ENCODE results near the gene NCOA4.
"Not testable (repeated sequence)": the region's sequence is repeated elsewhere in the genome, so short reads cannot be mapped to it uniquely, and the experiment has no call there.

NCOA4 gene

DNA sequence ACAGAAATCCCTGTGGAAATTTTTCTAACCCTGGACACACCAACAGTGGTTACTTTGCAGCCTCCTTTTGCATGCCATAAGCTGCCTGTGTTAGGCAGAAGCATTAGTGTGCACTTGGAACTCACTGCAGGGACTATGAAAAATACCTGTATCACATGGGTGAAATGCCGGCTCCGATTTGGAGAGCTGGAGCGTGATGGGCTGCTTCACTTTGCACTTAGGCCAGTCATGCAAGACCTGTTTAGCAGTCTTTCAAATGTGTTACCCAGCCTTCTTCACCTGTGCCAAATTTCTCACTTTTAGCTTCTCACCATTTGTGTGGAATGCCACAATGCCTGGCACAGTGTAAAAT lies 11.3 kb downstream of the NCOA4 start:
- no peak for DNase-seq

GRCh38 chr10:46018453-46019176 lies 11.8 kb downstream of the NCOA4 start:
- DNase-seq, result no peak

- no peak for DNase-seq
Observed at GRCh38 chr10:46017733-46018132, 12.7 kb downstream of the NCOA4 start.

- DNase-seq, result no peak
Observed at GRCh38 chr10:46016811-46017210, 13.6 kb downstream of the NCOA4 start.

GRCh38 chr10:46016190-46016589 lies 14.2 kb downstream of the NCOA4 start:
- DNase-seq, result no peak

GRCh38 chr10:46014683-46015405 lies 15.6 kb downstream of the NCOA4 start:
- no peak for DNase-seq

- no peak for DNase-seq
Observed at GRCh38 chr10:46014206-46014605, 16.2 kb downstream of the NCOA4 start.

DNA sequence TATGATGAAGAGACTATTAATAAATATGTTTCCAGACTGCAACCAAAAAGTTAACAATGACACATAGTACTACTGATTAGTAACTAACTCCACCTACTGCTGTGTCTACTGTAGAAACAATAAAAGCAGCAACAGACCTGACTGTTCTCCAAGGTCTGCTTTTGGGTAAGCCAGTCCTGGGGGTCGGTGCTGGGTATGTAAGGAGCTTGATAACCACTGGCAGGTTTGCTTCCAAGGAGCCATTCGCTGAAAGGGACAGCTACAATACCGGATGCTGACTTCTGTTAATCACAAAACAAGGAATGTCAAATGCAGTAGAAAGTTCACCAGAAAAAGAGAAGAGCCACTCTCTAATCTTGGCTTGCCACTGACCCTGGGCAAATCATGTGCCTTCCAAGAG lies 17.7 kb downstream of the NCOA4 start:
- no peak for DNase-seq

- DNase-seq, result no peak
Observed at GRCh38 chr10:46006219-46006618, 24.2 kb downstream of the NCOA4 start.

- DNase-seq, result no peak
Observed at GRCh38 chr10:46005383-46005782, 25.0 kb downstream of the NCOA4 start.

DNA sequence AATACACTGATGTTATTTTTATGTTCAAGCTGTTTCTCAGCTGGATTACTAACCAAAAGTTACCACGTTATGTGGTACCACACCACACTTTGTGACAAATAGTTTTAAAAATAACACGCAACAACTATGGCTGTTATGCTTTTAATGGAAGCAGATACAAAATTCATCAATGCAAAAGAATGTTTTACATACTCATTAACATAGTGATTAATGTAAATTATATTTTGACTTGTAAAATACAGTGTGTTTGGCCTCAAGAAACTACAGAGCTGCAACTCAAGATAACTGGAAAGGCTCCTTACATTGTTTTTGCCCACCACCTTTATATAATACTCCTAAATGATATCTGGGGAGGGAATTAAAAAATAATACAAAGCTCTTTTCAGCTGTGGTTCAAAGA lies 25.5 kb downstream of the NCOA4 start:
- no peak for DNase-seq

DNA sequence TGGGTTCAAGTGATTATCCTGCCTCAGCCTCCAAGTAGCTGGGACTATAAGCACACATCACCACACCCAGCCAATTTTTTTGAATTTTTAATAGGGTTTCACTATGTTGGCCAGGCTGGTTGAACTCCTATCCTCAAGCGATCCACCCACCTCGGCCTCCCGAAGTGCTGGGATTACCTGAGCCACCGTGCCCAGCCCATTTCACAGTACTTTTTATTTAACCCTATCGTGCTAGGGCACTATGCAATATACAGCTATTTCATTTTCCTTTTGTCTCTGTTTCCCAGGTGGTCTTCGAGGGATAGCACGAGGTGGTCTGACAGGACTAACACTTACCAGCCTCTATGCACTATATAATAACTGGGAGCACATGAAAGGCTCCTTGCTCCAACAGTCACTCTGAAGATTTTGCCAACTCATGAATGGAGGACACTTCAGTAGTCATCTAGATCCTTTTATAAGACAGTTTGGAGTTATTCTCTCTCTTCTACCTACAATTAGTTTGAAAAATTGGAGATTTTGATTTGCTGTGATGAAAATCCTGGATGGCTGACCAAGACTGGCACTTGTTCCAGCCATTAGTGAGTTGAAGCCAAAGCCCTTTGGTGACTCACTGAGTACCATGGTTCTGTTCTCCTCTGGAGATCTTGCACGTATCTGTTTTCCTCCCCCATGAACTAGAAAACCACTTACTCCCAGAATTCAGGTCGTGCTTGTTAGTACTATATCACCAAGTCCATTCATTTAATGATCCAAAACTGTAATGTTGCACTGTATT lies 27.3 kb downstream of the NCOA4 start:
- DNase-seq, result no peak

- DNase-seq, result not testable (repeated sequence)
Observed at GRCh38 chr10:46002189-46002687, 28.2 kb downstream of the NCOA4 start.

DNA sequence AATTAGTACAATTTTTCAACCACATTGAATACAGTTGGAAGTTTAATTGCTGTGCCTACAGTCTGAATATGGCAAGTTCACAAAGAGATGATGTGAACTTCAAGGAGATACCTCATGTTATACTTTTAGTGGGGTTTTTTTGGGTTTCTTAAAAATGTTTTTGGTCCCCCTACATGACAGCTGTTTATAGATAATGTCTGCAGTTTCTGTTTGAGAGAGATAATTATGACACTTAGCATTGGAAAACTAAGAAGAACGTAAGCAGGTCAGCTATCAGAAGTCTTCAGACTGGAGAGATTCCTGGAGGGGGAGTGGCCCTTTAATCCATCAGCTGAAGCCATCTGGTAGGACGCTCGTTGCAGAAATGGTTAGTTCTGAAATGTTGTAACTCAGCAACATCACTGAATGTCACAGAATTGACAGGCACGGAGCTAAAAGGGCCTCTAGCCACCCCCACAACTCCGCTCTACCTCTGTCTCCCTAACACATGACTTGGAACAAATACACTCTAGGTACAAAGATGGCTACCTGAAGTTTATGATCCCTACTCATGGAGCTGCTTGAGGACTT lies 29.2 kb downstream of the NCOA4 start:
- DNase-seq, result no peak

- DNase-seq, result no peak
Observed at GRCh38 chr10:46000538-46000937, 29.9 kb downstream of the NCOA4 start.

DNA sequence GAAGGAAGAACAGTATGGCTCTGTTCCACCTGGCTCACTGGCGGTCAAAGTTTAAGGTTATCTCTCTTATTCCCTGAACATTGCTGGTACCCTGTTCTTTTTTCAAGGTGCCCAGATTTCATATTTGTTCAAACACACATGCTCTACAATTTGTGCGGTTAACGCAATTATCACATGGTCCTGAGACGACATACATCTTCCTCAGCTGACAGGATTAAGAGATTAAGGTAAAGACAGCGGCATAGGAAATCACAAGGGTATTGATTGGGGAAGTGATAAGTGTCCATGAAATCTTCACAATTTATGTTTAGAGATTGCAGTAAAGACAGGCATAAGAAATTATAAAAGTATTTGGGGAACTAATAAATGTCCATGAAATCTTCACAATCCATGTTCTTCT lies 30.5 kb downstream of the NCOA4 start:
- DNase-seq, result not testable (repeated sequence)

- DNase-seq, result no peak
Observed at GRCh38 chr10:45997994-45998763, 32.2 kb downstream of the NCOA4 start.

- DNase-seq, result no peak
Observed at GRCh38 chr10:45997557-45997956, 32.9 kb downstream of the NCOA4 start.

GRCh38 chr10:45985590-45985989 lies 44.8 kb downstream of the NCOA4 start:
- DNase-seq, result not testable (repeated sequence)

GRCh38 chr10:45984473-45984872 lies 46.0 kb downstream of the NCOA4 start:
- DNase-seq, result not testable (repeated sequence)

DNA sequence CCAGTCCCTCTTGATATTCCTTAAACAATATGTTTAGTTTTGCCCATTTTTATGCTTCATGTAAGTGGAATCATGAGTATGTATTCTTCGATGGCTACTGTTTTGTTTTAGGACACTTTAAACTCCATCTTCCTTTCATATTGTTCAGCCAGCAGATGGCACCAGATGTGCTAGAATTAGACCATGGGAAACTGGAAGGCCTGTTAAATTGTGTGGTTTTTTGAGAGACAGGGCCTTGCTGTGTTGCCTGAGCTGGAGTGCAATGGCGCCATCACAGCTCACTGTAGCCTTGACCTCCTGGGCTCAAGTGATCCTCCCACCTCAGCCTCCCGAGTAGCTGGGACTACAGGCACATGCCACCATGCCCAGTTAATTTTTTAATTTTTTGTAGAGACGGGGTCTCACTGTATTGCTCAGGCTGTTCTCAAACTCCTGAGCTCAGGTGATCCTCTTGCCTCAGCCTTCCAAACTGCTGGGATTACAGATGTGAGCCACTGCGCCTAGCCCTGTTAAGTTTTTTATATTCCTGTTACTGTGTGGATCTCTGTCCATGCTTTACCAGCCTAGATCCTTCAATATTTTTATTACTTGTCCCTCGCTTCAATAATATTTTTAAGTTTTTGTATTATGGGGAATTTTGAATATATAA lies 46.8 kb downstream of the NCOA4 start:
- peak; percentile 40 for DNase-seq

DNA sequence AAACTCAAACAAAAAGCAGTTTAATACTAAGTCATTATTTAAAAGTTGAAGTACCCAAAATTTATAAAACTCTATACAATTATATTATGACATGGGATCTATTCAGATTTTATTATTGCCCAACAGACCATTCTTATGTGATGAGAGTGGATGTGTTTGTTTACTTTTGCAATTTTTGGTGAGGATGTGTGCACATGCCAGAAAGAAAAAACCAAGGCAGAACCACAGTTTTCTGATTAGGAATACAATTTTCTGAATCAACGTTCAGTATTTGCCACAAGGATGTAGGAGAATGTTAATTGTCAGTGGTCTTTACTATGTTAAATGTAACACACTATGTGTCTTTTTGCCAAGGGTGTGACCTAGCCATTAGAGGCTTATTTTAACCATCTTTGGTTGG lies 49.1 kb downstream of the NCOA4 start:
- not testable (repeated sequence) for DNase-seq
